Measurements from ENCODE around the gene NUP133.
"Not testable (repeated sequence)": the region's sequence is repeated elsewhere in the genome, so short reads cannot be mapped to it uniquely, and the experiment has no call there.

NUP133 gene

GRCh38 chr1:229514578-229515275 lies 6.6 kb upstream of the NUP133 start:
- peak; percentile 75 for DNase-seq (ENCODE audit: low read depth)
- no peak overlapping the region for H3K4me3 ChIP-seq (ENCODE audit: low read depth, low read length)

GRCh38 chr1:229511625-229512024 lies 3.5 kb upstream of the NUP133 start:
- not testable (repeated sequence) for DNase-seq (ENCODE audit: low read depth); H3K4me3 ChIP-seq (ENCODE audit: low read depth, low read length)

More at GRCh38 chr1:229514578-229515275, 6.6 kb upstream of the NUP133 start:
- TF ChIP-seq MYC (IDR thresholded peaks at IDR 0.05; ENCODE audit: low read depth, low read length), result no peak
- TF ChIP-seq CTCF (IDR thresholded peaks at IDR 0.05; ENCODE audit: low read depth, low read length), result peak; percentile 93

GRCh38 chr1:229511201-229511600 lies 3.1 kb upstream of the NUP133 start:
- peak; percentile 55 for DNase-seq (ENCODE audit: low read depth)

GRCh38 chr1:229509576-229509975 lies 1.4 kb upstream of the NUP133 start:
- H3K4me3 ChIP-seq (ENCODE audit: low read depth, low read length), result no peak overlapping the region
- DNase-seq (ENCODE audit: low read depth), result peak; percentile 84
- TF ChIP-seq CTCF (IDR thresholded peaks at IDR 0.05; ENCODE audit: low read depth, low read length) (no peak), MAX (IDR thresholded peaks at IDR 0.05; ENCODE audit: low read depth, low read length) (no peak), MYC (IDR thresholded peaks at IDR 0.05; ENCODE audit: low read depth, low read length) (no peak), POLR2A (IDR thresholded peaks at IDR 0.05; ENCODE audit: extremely low read depth, insufficient read length) (no peak)

More at GRCh38 chr1:229511201-229511600, 3.1 kb upstream of the NUP133 start:
- not testable (repeated sequence) for H3K4me3 ChIP-seq (ENCODE audit: low read depth, low read length)

- TF ChIP-seq CTCF (IDR thresholded peaks at IDR 0.05; ENCODE audit: low read depth, low read length) (no peak), MAX (IDR thresholded peaks at IDR 0.05; ENCODE audit: low read depth, low read length) (no peak), POLR2A (IDR thresholded peaks at IDR 0.05; ENCODE audit: extremely low read depth, insufficient read length) (no peak), MYC (IDR thresholded peaks at IDR 0.05; ENCODE audit: low read depth, low read length) (no peak)
- peak; percentile 14 for DNase-seq (ENCODE audit: low read depth)
- H3K4me3 ChIP-seq (ENCODE audit: low read depth, low read length), result peak overlapping the region; percentile 84
Observed at GRCh38 chr1:229508823-229509337, 739 bp upstream of the NUP133 start.

GRCh38 chr1:229507502-229507901 lies 639 bp downstream of the NUP133 start:
- no peak for DNase-seq (ENCODE audit: low read depth)
- peak overlapping the region; percentile 84 for H3K4me3 ChIP-seq (ENCODE audit: low read depth, low read length)
- TF ChIP-seq POLR2A (IDR thresholded peaks at IDR 0.05; ENCODE audit: extremely low read depth, insufficient read length), result no peak
- TF ChIP-seq CTCF (IDR thresholded peaks at IDR 0.05; ENCODE audit: low read depth, low read length), result no peak
- TF ChIP-seq MAX (IDR thresholded peaks at IDR 0.05; ENCODE audit: low read depth, low read length), result no peak
- no peak for TF ChIP-seq MYC (IDR thresholded peaks at IDR 0.05; ENCODE audit: low read depth, low read length)

GRCh38 chr1:229506633-229507032 lies 1.5 kb downstream of the NUP133 start:
- no peak for DNase-seq (ENCODE audit: low read depth)
- TF ChIP-seq POLR2A (IDR thresholded peaks at IDR 0.05; ENCODE audit: extremely low read depth, insufficient read length) (no peak), MYC (IDR thresholded peaks at IDR 0.05; ENCODE audit: low read depth, low read length) (no peak), CTCF (IDR thresholded peaks at IDR 0.05; ENCODE audit: low read depth, low read length) (no peak), MAX (IDR thresholded peaks at IDR 0.05; ENCODE audit: low read depth, low read length) (no peak)
- H3K4me3 ChIP-seq (ENCODE audit: low read depth, low read length), result peak overlapping the region; percentile 84

All from NB4 (cell line).